ENCODE data around the gene AP1S1.

- TF ChIP-seq CTCF (IDR thresholded peaks at IDR 0.05) (peak in 3 of 4 donors; percentile 33 to 44 (median 37)), POLR2A (IDR thresholded peaks at IDR 0.05) (peak; percentile 100)
Measured at GRCh38 chr7:101126651-101127459, 27.4 kb upstream of the AP1S1 start, which contains the start of gene SERPINE1.

All from right lobe of liver (tissue), 4 donors.